Putamen (tissue), 1 donor: ENCODE measurements around the gene PCDH8.

Experiments used
- DNase-seq: peaks from one replicate; pipeline ENCODE4 v3.0.0-alpha.2; 2016; ENCODE audit warnings: low spot score

Gene PCDH8

GRCh38 chr13:52848455-52849195 lies at the start of gene PCDH8:
Gene PCDH8 (minus strand): TSS chr13:52848640. CDS start chr13:52848436, 204 bp downstream.
- DNase-seq, result peak; percentile 44

- DNase-seq, result peak; percentile 43
Observed at GRCh38 chr13:52896827-52897659, 48.6 kb upstream of the PCDH8 start.

- no peak for DNase-seq
Observed at GRCh38 chr13:52894413-52894812, 46.0 kb upstream of the PCDH8 start.

GRCh38 chr13:52892925-52893324 lies 44.5 kb upstream of the PCDH8 start:
- no peak for DNase-seq

- DNase-seq, result no peak
Observed at GRCh38 chr13:52891706-52892105, 43.3 kb upstream of the PCDH8 start.

GRCh38 chr13:52887165-52887564 lies 38.7 kb upstream of the PCDH8 start:
- DNase-seq, result no peak

- no peak for DNase-seq
Observed at GRCh38 chr13:52885141-52885540, 36.7 kb upstream of the PCDH8 start.

GRCh38 chr13:52884429-52885010 lies 36.1 kb upstream of the PCDH8 start:
- DNase-seq, result no peak

GRCh38 chr13:52882785-52883184 lies 34.3 kb upstream of the PCDH8 start:
- DNase-seq, result no peak

GRCh38 chr13:52879950-52880741 lies 31.7 kb upstream of the PCDH8 start:
- DNase-seq, result no peak

- no peak for DNase-seq
Observed at GRCh38 chr13:52878831-52879230, 30.4 kb upstream of the PCDH8 start.

- DNase-seq, result no peak
Observed at GRCh38 chr13:52870143-52870542, 21.7 kb upstream of the PCDH8 start.

- no peak for DNase-seq
Observed at GRCh38 chr13:52869621-52870020, 21.2 kb upstream of the PCDH8 start.

GRCh38 chr13:52869050-52869449 lies 20.6 kb upstream of the PCDH8 start:
- no peak for DNase-seq

GRCh38 chr13:52868190-52868589 lies 19.8 kb upstream of the PCDH8 start:
- DNase-seq, result no peak

- DNase-seq, result no peak
Observed at GRCh38 chr13:52864941-52865340, 16.5 kb upstream of the PCDH8 start.

- DNase-seq, result no peak
Observed at GRCh38 chr13:52862358-52863206, 14.1 kb upstream of the PCDH8 start.

- DNase-seq, result no peak
Observed at GRCh38 chr13:52852444-52852843, 4.0 kb upstream of the PCDH8 start.

GRCh38 chr13:52851137-52851962 lies 2.9 kb upstream of the PCDH8 start:
- DNase-seq, result no peak
